GM12875 (cell line): ENCODE measurements around the gene WASHC4.

Experiments used
- H3K4me3 ChIP-seq: one replicate; pipeline ENCODE4 v1.5.1; 2011; ENCODE audit warnings: low read depth, low read length, control low read depth
- CTCF ChIP-seq: IDR thresholded peaks from 2 replicates; pipeline ENCODE4 v1.5.1; 2011; ENCODE audit warnings: low read depth, mild to moderate bottlenecking, control low read depth, inconsistent platforms, low read length, moderate library complexity, borderline replicate concordance; ENCODE audit not compliant: insufficient read depth

WASHC4 gene

GRCh38 chr12:105189293-105189692, 81.8 kb downstream of the WASHC4 start:
- no peak for TF ChIP-seq CTCF

GRCh38 chr12:105190530-105190929, 83.0 kb downstream of the WASHC4 start:
- H3K4me3 ChIP-seq = no peak overlapping the region
- no peak for TF ChIP-seq CTCF

More at GRCh38 chr12:105189293-105189692, 81.8 kb downstream of the WASHC4 start:
- no peak overlapping the region for H3K4me3 ChIP-seq

GRCh38 chr12:105192624-105193225, 85.2 kb downstream of the WASHC4 start:
- TF ChIP-seq CTCF = no peak
- H3K4me3 ChIP-seq = no peak overlapping the region

- H3K4me3 ChIP-seq = no peak overlapping the region
- TF ChIP-seq CTCF = no peak
Observed at GRCh38 chr12:105194947-105195346, 87.4 kb downstream of the WASHC4 start.

- H3K4me3 ChIP-seq = no peak overlapping the region
- no peak for TF ChIP-seq CTCF
Observed at GRCh38 chr12:105196090-105196489, 88.6 kb downstream of the WASHC4 start.

GRCh38 chr12:105198961-105199360, 91.4 kb downstream of the WASHC4 start:
- no peak for TF ChIP-seq CTCF
- H3K4me3 ChIP-seq = no peak overlapping the region

GRCh38 chr12:105200385-105200784, 92.9 kb downstream of the WASHC4 start:
- no peak for TF ChIP-seq CTCF

More at GRCh38 chr12:105200385-105200784, 92.9 kb downstream of the WASHC4 start:
- H3K4me3 ChIP-seq = no peak overlapping the region
